RWPE2 (cell line): Measurements from ENCODE around the gene SMIM36.
A peak's percentile ranks its signal among the peaks of the same experiment; 100 is the strongest.

ENCODE experiments used
- ATAC-seq: fragments of 200-7000 bp; cut with Tn5 transposase; 3 replicates; pipeline ENCODE4 v1.9.1; 2021; ENCODE audit warnings: low read depth
- DNase-seq: peaks from one replicate; pipeline ENCODE4 v3.0.0-alpha.2; 2020; ENCODE audit warnings: low spot score
- H3K27ac ChIP-seq: fragments of 450-650 bp; 2 replicates; pipeline ENCODE4 v1.5.1; 2017; ENCODE audit warnings: mild to moderate bottlenecking; ENCODE audit not compliant: poor library complexity, severe bottlenecking
- H3K27me3 ChIP-seq: fragments of 250-450 bp; sonication (Bioruptor Pico); 2 replicates; pipeline ENCODE4 v1.5.1; 2021; ENCODE audit warnings: mild to moderate bottlenecking, moderate library complexity; ENCODE audit not compliant: insufficient read depth, poor library complexity, severe bottlenecking
- H3K36me3 ChIP-seq: fragments of 250-450 bp; sonication (Bioruptor Pico); 2 replicates; pipeline ENCODE4 v1.5.1; 2020; ENCODE audit warnings: low read depth, mild to moderate bottlenecking, moderate library complexity
- H3K4me1 ChIP-seq: fragments of 250-450 bp; sonication (Bioruptor Pico); 2 replicates; pipeline ENCODE4 v1.5.1; 2021; ENCODE audit warnings: mild to moderate bottlenecking, moderate library complexity; ENCODE audit not compliant: insufficient read depth, poor library complexity, severe bottlenecking
- H3K4me3 ChIP-seq: fragments of 250-450 bp; sonication (Bioruptor Pico); 2 replicates; pipeline ENCODE4 v1.5.1; 2021; ENCODE audit warnings: mild to moderate bottlenecking, moderate library complexity; ENCODE audit not compliant: severe bottlenecking
- H3K9me3 ChIP-seq: fragments of 250-450 bp; sonication (Bioruptor Pico); 2 replicates; pipeline ENCODE4 v1.5.1; 2021; ENCODE audit warnings: mild to moderate bottlenecking, moderate library complexity; ENCODE audit not compliant: severe bottlenecking
- CTCF ChIP-seq: fragments of 450-650 bp; IDR thresholded peaks from one replicate; pipeline ENCODE4 v1.5.1; 2017; ENCODE audit warnings: mild to moderate bottlenecking, moderate library complexity; ENCODE audit not compliant: poor library complexity, severe bottlenecking

SMIM36 gene

GRCh38 chr17:55456307-55457240, 54.7 kb downstream of the SMIM36 start:
- DNase-seq (no peak), ATAC-seq (no peak)
- no peaks in the 10 kb centered on the region for H3K9me3 ChIP-seq
- H3K4me1 ChIP-seq = peaks cover 55% of the 10 kb centered on the region
- H3K27ac ChIP-seq = no peak overlapping the region
- H3K36me3 ChIP-seq = no peaks in the 10 kb centered on the region
- no peaks in the 10 kb centered on the region for H3K27me3 ChIP-seq
- H3K4me3 ChIP-seq = no peak overlapping the region
- TF ChIP-seq CTCF = no peak

GRCh38 chr17:55454906-55455474, 56.3 kb downstream of the SMIM36 start:
- Histone ChIP-seq H3K4me1 (peaks cover 55% of the 10 kb centered on the region), H3K4me3 (no peak overlapping the region), H3K36me3 (no peaks in the 10 kb centered on the region), H3K9me3 (no peaks in the 10 kb centered on the region), H3K27ac (peak overlapping the region; percentile 60), H3K27me3 (no peaks in the 10 kb centered on the region)
- no peak for TF ChIP-seq CTCF
- ATAC-seq = peak; percentile 88
- DNase-seq = no peak

GRCh38 chr17:55453839-55454557, 57.3 kb downstream of the SMIM36 start:
- Histone ChIP-seq H3K4me1 (peaks cover 51% of the 10 kb centered on the region), H3K27ac (peak overlapping the region; percentile 60), H3K36me3 (no peaks in the 10 kb centered on the region), H3K27me3 (no peaks in the 10 kb centered on the region), H3K4me3 (no peak overlapping the region), H3K9me3 (no peaks in the 10 kb centered on the region)
- TF ChIP-seq CTCF = no peak
- DNase-seq (no peak), ATAC-seq (no peak)

- H3K4me1 ChIP-seq = peaks cover 47% of the 10 kb centered on the region
- ATAC-seq = peak; percentile 31; the same call in 1 of the 3 replicates
Observed at GRCh38 chr17:55452139-55452790, 59.0 kb downstream of the SMIM36 start.

More at GRCh38 chr17:55452139-55452790, 59.0 kb downstream of the SMIM36 start:
- Histone ChIP-seq H3K9me3 (no peaks in the 10 kb centered on the region), H3K36me3 (no peaks in the 10 kb centered on the region), H3K27me3 (no peaks in the 10 kb centered on the region), H3K4me3 (no peak overlapping the region), H3K27ac (peak overlapping the region; percentile 60)
- no peak for TF ChIP-seq CTCF
- no peak for DNase-seq
